Brain microvascular endothelial cell (primary cell): ENCODE measurements around the gene FAM20C.

Experiments
- DNase-seq: peaks from one replicate; pipeline ENCODE4 v3.0.0-alpha.2; 2020
- H3K27ac ChIP-seq: fragments of 250-450 bp; sonication (Bioruptor Pico); 2 replicates; pipeline ENCODE4 v1.5.1; 2020; ENCODE audit warnings: mild to moderate bottlenecking, moderate library complexity
- H3K27me3 ChIP-seq: fragments of 250-450 bp; sonication (Bioruptor Pico); replicated peaks from 2 replicates; pipeline ENCODE4 v1.5.1; 2020; ENCODE audit warnings: mild to moderate bottlenecking
- H3K36me3 ChIP-seq: fragments of 250-450 bp; sonication (Bioruptor Pico); replicated peaks from 2 replicates; pipeline ENCODE4 v1.5.1; 2020; ENCODE audit warnings: mild to moderate bottlenecking
- H3K4me3 ChIP-seq: 2 replicates; pipeline ENCODE4 v1.5.1; 2011; ENCODE audit warnings: low read depth, mild to moderate bottlenecking, control low read depth, low read length, moderate library complexity
- CTCF ChIP-seq: IDR thresholded peaks from 2 replicates; pipeline ENCODE4 v1.5.1; 2011; ENCODE audit warnings: low read depth, mild to moderate bottlenecking, moderate library complexity, low read length, control low read depth, inconsistent platforms; ENCODE audit errors: missing control alignments
- in situ Hi-C: cut with HindIII; loops from 2 replicates; pipeline ENCODE4 v1.10.0; 2017; ENCODE audit warnings: low sequenced_read_pairs, low pct_ligation_motif_present

The FAM20C gene

GRCh38 chr7:157008-157310 lies 35.4 kb upstream of the FAM20C start:
- H3K27me3 ChIP-seq: peaks cover 1% of the 10 kb centered on the region
- no peaks in the 10 kb centered on the region for H3K36me3 ChIP-seq
- in situ Hi-C loops: no loop called here
- H3K27ac ChIP-seq: no peak overlapping the region
- no peak for TF ChIP-seq CTCF
- H3K4me3 ChIP-seq: no peak overlapping the region
- DNase-seq: no peak

- in situ Hi-C loops: no loop called here
- no peak for DNase-seq
- Histone ChIP-seq H3K27me3 (peaks cover 5% of the 10 kb centered on the region), H3K27ac (no peak overlapping the region), H3K4me3 (no peak overlapping the region), H3K36me3 (no peaks in the 10 kb centered on the region)
- no peak for TF ChIP-seq CTCF
Observed at GRCh38 chr7:157771-158625, 34.4 kb upstream of the FAM20C start.

GRCh38 chr7:158771-159170 lies 33.6 kb upstream of the FAM20C start:
- DNase-seq: no peak
- in situ Hi-C loops: no loop called here
- Histone ChIP-seq H3K27ac (no peak overlapping the region), H3K27me3 (peaks cover 7% of the 10 kb centered on the region), H3K4me3 (no peak overlapping the region), H3K36me3 (no peaks in the 10 kb centered on the region)
- no peak for TF ChIP-seq CTCF

- Histone ChIP-seq H3K27ac (no peak overlapping the region), H3K4me3 (no peak overlapping the region), H3K36me3 (no peaks in the 10 kb centered on the region), H3K27me3 (peaks cover 7% of the 10 kb centered on the region)
- TF ChIP-seq CTCF: no peak
- DNase-seq: no peak
- in situ Hi-C loops: no loop called here
Observed at GRCh38 chr7:159370-160270, 32.8 kb upstream of the FAM20C start.

GRCh38 chr7:160958-161725 lies 31.2 kb upstream of the FAM20C start:
- in situ Hi-C loops: no loop called here
- H3K36me3 ChIP-seq: no peaks in the 10 kb centered on the region
- no peak for TF ChIP-seq CTCF
- H3K4me3 ChIP-seq: no peak overlapping the region
- no peak overlapping the region for H3K27ac ChIP-seq
- DNase-seq: no peak
- H3K27me3 ChIP-seq: peaks cover 7% of the 10 kb centered on the region
